Calu3 (cell line): ENCODE data around the gene CSRP2. TPM values are rescaled to one million over a fixed set of nuclear protein-coding genes. Genes with fewer than 3 reads are reported as not detected.

ENCODE experiments used
- BruUV-seq: library from RNA; stranded (reverse); fragments of 400-500 nt; replicated peaks from 2 replicates; lab custom pipeline; 2021; lab: Mats Ljungman, UMichigan
- CTCF ChIA-PET: fragments of 300-600 bp; sonication (Branson Sonifier 250); formaldehyde crosslinking; loops from one replicate; lab custom pipeline; 2022; ENCODE audit warnings: antibody characterized with exemption; lab: Charles Lee
- DNase-seq: peaks from one replicate; pipeline ENCODE4 v3.0.0; 2022
- H3K27ac Mint-ChIP-seq: one replicate; pipeline ENCODE4 v1.8.0; 2022; ENCODE audit warnings: mixed read lengths; ENCODE audit not compliant: unreplicated experiment
- H3K27me3 Mint-ChIP-seq: one replicate; pipeline ENCODE4 v1.8.0; 2022; ENCODE audit warnings: mixed read lengths; ENCODE audit not compliant: unreplicated experiment
- H3K36me3 Mint-ChIP-seq: one replicate; pipeline ENCODE4 v1.8.0; 2022; ENCODE audit warnings: mild to moderate bottlenecking, moderate library complexity, mixed read lengths; ENCODE audit not compliant: insufficient read depth, unreplicated experiment
- H3K4me1 Mint-ChIP-seq: one replicate; pipeline ENCODE4 v1.8.0; 2022; ENCODE audit warnings: mild to moderate bottlenecking, low read depth, mixed read lengths; ENCODE audit not compliant: unreplicated experiment
- H3K4me3 Mint-ChIP-seq: one replicate; pipeline ENCODE4 v1.8.0; 2022; ENCODE audit warnings: mild to moderate bottlenecking, low read depth, moderate library complexity, mixed read lengths; ENCODE audit not compliant: unreplicated experiment
- H3K9me3 Mint-ChIP-seq: one replicate; pipeline ENCODE4 v1.8.0; 2022; ENCODE audit warnings: low read depth, mixed read lengths; ENCODE audit not compliant: unreplicated experiment
- CTCF ChIP-seq: fragments of 200-600 bp; IDR thresholded peaks from one replicate; pipeline ENCODE4 v1.8.0; 2022; ENCODE audit warnings: antibody characterized with exemption; ENCODE audit not compliant: unreplicated experiment
- intact Hi-C: fragments of 100-400 bp; cut with micrococcal nuclease; formaldehyde crosslinking; loops from one replicate; pipeline ENCODE4 v1.10.0; 2022; ENCODE audit not compliant: unreplicated experiment
- total RNA-seq: library from RNA; stranded (reverse); gene quantifications from 2 replicates; pipeline ENCODE4 v1.2.3, GENCODE V29; 2022

The CSRP2 gene
- total RNA-seq, 1 experiment from 2014 or later: 11.7 TPM

DNA sequence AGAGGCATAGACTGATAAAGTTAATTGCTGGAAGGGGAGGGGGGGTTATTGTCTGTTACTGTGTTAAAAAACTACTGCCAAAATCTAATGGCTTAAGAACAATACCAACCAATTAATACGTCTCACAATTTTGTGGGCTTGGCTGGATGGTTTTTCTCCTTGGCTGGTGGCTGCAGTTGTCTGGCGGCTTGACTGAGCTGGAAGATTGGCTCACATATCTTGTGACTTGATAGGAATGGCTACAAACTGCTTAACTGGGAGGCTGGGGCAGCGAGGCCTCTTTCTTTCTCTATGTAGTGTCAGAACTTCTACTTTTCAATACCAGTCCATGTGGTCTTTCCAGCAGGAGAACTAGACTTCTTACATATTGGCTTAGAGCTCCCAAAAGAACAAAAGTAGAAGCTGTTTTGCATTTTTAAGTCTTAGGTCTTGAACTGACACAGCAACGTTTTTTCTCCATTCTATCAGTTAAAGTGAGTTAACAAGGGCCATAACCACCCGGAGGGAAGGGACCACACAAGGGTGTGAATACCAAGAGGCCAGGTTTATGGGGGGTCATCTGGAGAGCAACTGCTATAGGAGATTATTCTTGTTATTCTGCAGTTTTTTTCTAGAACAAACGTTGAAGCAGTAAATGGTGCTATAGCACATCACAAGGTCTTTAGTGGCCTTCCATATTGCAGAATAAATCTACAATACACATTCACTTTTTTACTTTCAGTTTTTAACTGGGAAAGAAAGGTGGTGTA is 68.0 kb downstream of the CSRP2 start:
- TF ChIP-seq CTCF: no peak
- Mint-ChIP-seq H3K27me3 (no peaks in the 10 kb centered on the region), H3K9me3 (no peaks in the 10 kb centered on the region), H3K4me1 (no peaks in the 10 kb centered on the region), H3K4me3 (no peak overlapping the region), H3K36me3 (no peaks in the 10 kb centered on the region), H3K27ac (no peak overlapping the region)
- intact Hi-C loops: no loop called here
- no peak for DNase-seq
- CTCF ChIA-PET: no interaction called here
- BruUV-seq: no TSS peak

Other genes with a start within 250 kb of the CSRP2 start
- 28.6 and 31.4 TPM in 2 replicates for gene ZDHHC17, start 114.9 kb downstream of the CSRP2 start, total RNA-seq
- 31.2 and 40.2 TPM in 2 replicates for gene E2F7, start 186.6 kb upstream of the CSRP2 start, total RNA-seq